DOHH2 (cell line): ENCODE data around the gene RAB11B.

Source experiments
- H3F3A ChIP-seq: fragments of 200-600 bp; sonication (generic), shearing (Covaris generic); 2 replicates; pipeline ENCODE4 v1.6.0; 2016; ENCODE audit warnings: antibody characterized with exemption, mild to moderate bottlenecking; ENCODE audit not compliant: control insufficient read depth, insufficient read depth
- H3K27ac ChIP-seq: fragments of 200-600 bp; sonication (generic); 2 replicates; pipeline ENCODE4 v1.5.1; 2014; ENCODE audit warnings: low read depth, mild to moderate bottlenecking, low read length, moderate library complexity
- H3K27me3 ChIP-seq: fragments of 200-600 bp; sonication (generic); 2 replicates; pipeline ENCODE4 v1.6.1; 2014; ENCODE audit warnings: mild to moderate bottlenecking, low read length, mixed read lengths; ENCODE audit not compliant: control insufficient read depth
- H3K36me3 ChIP-seq: fragments of 200-600 bp; sonication (generic); 2 replicates; pipeline ENCODE4 v1.6.1; 2014; ENCODE audit warnings: mild to moderate bottlenecking, low read length, moderate library complexity, mixed read lengths; ENCODE audit not compliant: control insufficient read depth
- H3K4me1 ChIP-seq: fragments of 200-600 bp; sonication (generic); 2 replicates; pipeline ENCODE4 v1.6.1; 2014; ENCODE audit warnings: mild to moderate bottlenecking, low read length, mixed read lengths; ENCODE audit not compliant: control insufficient read depth
- H3K4me2 ChIP-seq: fragments of 200-600 bp; sonication (generic); 2 replicates; pipeline ENCODE4 v1.6.0; 2014; ENCODE audit warnings: mild to moderate bottlenecking, low read length, moderate library complexity
- H3K4me3 ChIP-seq: fragments of 200-600 bp; sonication (generic); 2 replicates; pipeline ENCODE4 v1.5.1; 2014; ENCODE audit warnings: mild to moderate bottlenecking, low read length, mixed read lengths
- H3K79me2 ChIP-seq: fragments of 200-600 bp; sonication (generic); 2 replicates; pipeline ENCODE4 v1.6.1; 2014; ENCODE audit warnings: mild to moderate bottlenecking, low read length, mixed read lengths; ENCODE audit not compliant: control insufficient read depth
- H3K9me2 ChIP-seq: fragments of 200-600 bp; sonication (generic); replicated peaks from 2 replicates; pipeline ENCODE4 v1.6.1; 2014; ENCODE audit warnings: mild to moderate bottlenecking, low read length, mixed read lengths; ENCODE audit not compliant: control insufficient read depth
- H3K9me3 ChIP-seq: fragments of 200-600 bp; sonication (generic); 2 replicates; pipeline ENCODE4 v1.6.1; 2014; ENCODE audit warnings: antibody characterized with exemption, low read length, mixed read lengths; ENCODE audit not compliant: control insufficient read depth, insufficient read depth
- H4K20me1 ChIP-seq: fragments of 200-600 bp; sonication (generic); 2 replicates; pipeline ENCODE4 v1.6.0; 2014; ENCODE audit warnings: low read depth, mild to moderate bottlenecking, antibody characterized with exemption, low read length, moderate library complexity; ENCODE audit not compliant: control insufficient read depth, insufficient read depth
- EZH2phosphoT487 ChIP-seq: fragments of 200-600 bp; sonication (generic); IDR thresholded peaks from 2 replicates; pipeline ENCODE4 v1.6.1; 2017; ENCODE audit warnings: borderline replicate concordance, mild to moderate bottlenecking, antibody characterized with exemption, low read length, moderate library complexity, mixed read lengths
- TF ChIP-seq, protein P1 (sequence below): fragments of 200-600 bp; sonication (generic); IDR thresholded peaks from one replicate; pipeline ENCODE4 v1.5.1; 2014; ENCODE audit warnings: antibody characterized with exemption, mild to moderate bottlenecking, low read depth, low read length; ENCODE audit not compliant: poor library complexity, severe bottlenecking

RAB11B gene

DNA sequence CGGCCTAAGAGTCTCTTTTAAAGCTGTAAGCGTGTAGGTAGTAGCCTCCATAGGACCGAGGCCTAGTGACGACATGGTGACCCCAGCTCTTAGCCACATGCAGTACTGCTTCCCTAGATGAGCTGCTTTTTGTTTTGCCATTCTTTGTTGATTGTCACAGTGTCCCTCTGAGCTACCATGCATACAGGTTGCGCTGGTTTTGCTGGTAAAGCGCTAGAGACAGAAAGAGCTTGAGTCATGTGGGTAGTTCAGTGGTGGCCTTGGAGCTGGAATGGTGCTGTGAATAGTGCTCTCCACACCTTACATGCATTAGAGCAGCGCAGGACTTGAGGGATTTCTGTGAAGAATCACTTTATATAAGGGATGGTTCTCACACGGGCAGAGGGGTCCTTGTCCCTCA, 59.7 kb downstream of the RAB11B start:
- Histone ChIP-seq H3F3A (peaks cover 9% of the 10 kb centered on the region), H3K79me2 (peaks cover 100% of the 10 kb centered on the region), H4K20me1 (peaks cover 67% of the 10 kb centered on the region), H3K27me3 (no peaks in the 10 kb centered on the region), H3K4me1 (peaks cover 41% of the 10 kb centered on the region), H3K4me3 (no peak overlapping the region), H3K9me2 (no peaks in the 10 kb centered on the region), H3K36me3 (peaks cover 85% of the 10 kb centered on the region), H3K9me3 (no peaks in the 10 kb centered on the region), H3K27ac (no peak overlapping the region), H3K4me2 (no peak overlapping the region)
- TF ChIP-seq EZH2phosphoT487: no peak
- TF ChIP-seq, protein P1, sequence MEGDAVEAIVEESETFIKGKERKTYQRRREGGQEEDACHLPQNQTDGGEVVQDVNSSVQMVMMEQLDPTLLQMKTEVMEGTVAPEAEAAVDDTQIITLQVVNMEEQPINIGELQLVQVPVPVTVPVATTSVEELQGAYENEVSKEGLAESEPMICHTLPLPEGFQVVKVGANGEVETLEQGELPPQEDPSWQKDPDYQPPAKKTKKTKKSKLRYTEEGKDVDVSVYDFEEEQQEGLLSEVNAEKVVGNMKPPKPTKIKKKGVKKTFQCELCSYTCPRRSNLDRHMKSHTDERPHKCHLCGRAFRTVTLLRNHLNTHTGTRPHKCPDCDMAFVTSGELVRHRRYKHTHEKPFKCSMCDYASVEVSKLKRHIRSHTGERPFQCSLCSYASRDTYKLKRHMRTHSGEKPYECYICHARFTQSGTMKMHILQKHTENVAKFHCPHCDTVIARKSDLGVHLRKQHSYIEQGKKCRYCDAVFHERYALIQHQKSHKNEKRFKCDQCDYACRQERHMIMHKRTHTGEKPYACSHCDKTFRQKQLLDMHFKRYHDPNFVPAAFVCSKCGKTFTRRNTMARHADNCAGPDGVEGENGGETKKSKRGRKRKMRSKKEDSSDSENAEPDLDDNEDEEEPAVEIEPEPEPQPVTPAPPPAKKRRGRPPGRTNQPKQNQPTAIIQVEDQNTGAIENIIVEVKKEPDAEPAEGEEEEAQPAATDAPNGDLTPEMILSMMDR: no peak

DNA sequence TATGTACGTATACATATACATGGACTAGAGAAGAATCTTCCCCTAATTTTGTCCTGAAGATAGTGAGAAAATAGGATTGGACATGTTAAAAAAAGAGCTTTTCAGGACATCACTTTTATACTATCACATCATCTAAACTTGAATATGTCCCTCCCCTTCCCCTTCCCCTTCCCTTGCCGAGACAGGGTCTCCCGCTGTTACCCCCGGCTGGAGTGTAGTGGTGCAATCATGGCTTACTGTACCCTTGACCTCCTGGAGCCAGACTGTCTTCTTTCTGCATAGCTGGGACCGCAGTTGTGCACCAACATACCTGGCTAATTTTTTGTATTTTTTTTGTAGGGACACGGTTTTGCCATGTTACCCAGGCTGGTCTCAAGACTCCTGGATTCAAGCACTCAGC, 61.2 kb downstream of the RAB11B start:
- H3K4me1 ChIP-seq: peaks cover 37% of the 10 kb centered on the region
- no peak overlapping the region for H3K4me2 ChIP-seq

DNA sequence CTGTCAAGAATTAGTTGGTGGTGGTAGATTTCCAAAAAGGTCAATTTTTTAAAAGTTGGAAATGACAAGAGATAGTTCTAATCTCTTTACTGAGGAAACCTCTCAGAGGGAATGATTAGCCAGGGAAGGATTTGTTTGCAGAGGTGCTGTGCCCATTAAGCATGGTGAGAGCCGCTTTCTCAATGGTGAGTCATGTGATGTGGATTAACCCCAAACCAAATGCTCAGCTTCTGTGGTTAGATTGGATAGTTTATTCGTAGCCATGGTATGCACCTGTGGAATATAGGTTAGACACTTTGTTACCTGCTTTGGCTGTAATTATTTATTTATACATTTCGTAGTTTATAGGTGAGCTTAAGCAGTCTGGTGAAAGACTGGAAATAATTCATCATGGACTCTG, 61.7 kb downstream of the RAB11B start:
- Histone ChIP-seq H3K4me3 (no peak overlapping the region), H3K27me3 (no peaks in the 10 kb centered on the region), H3K9me3 (no peaks in the 10 kb centered on the region), H3K27ac (no peak overlapping the region), H3K4me2 (no peak overlapping the region), H4K20me1 (peaks cover 68% of the 10 kb centered on the region), H3K4me1 (peaks cover 36% of the 10 kb centered on the region), H3K36me3 (peaks cover 86% of the 10 kb centered on the region), H3K9me2 (no peaks in the 10 kb centered on the region), H3K79me2 (peaks cover 100% of the 10 kb centered on the region), H3F3A (peaks cover 5% of the 10 kb centered on the region; the same call in 1 of the 2 replicates)
- TF ChIP-seq EZH2phosphoT487: no peak
- TF ChIP-seq, protein P1: no peak

More for the DNA sequence above, 61.2 kb downstream of the RAB11B start:
- H3K36me3 ChIP-seq: peaks cover 86% of the 10 kb centered on the region
- peaks cover 68% of the 10 kb centered on the region for H4K20me1 ChIP-seq
- no peak overlapping the region for H3K4me3 ChIP-seq
- H3K79me2 ChIP-seq: peaks cover 100% of the 10 kb centered on the region
- TF ChIP-seq, protein P1: no peak
- TF ChIP-seq EZH2phosphoT487: no peak
- no peaks in the 10 kb centered on the region for H3K9me2 ChIP-seq
- H3K27me3 ChIP-seq: no peaks in the 10 kb centered on the region
- no peaks in the 10 kb centered on the region for H3K9me3 ChIP-seq
- H3K27ac ChIP-seq: no peak overlapping the region
- H3F3A ChIP-seq: peaks cover 9% of the 10 kb centered on the region
